Ectodermal cell (in vitro differentiated cells): Measurements from ENCODE around the gene DNAH17.

Experiments used
- H3K27ac ChIP-seq: 2 replicates; pipeline ENCODE4 v1.7.0; 2013; ENCODE audit warnings: mild to moderate bottlenecking, low read depth, low read length; ENCODE audit not compliant: insufficient read depth, poor library complexity, severe bottlenecking
- H3K27me3 ChIP-seq: 2 replicates; pipeline ENCODE4 v1.7.0; 2013; ENCODE audit warnings: mild to moderate bottlenecking, low read length; ENCODE audit not compliant: insufficient read depth, control insufficient read depth, poor library complexity, severe bottlenecking
- H3K36me3 ChIP-seq: one replicate; pipeline ENCODE4 v1.7.0; 2013; ENCODE audit warnings: low read length; ENCODE audit not compliant: control insufficient read depth, insufficient read depth
- H3K4me1 ChIP-seq: one replicate; pipeline ENCODE4 v1.7.0; 2013; ENCODE audit warnings: low read length; ENCODE audit not compliant: control insufficient read depth, insufficient read depth
- H3K4me3 ChIP-seq: 2 replicates; pipeline ENCODE4 v1.7.0; 2013; ENCODE audit warnings: low read depth, low read length, control low read depth; ENCODE audit not compliant: insufficient read depth
- H3K9me3 ChIP-seq: 2 replicates; pipeline ENCODE4 v1.7.0; 2013; ENCODE audit warnings: mild to moderate bottlenecking, low read length, moderate library complexity; ENCODE audit not compliant: control insufficient read depth
- WGBS, 2 experiments: methylation state at CpG; one replicate each; pipeline ENCODE4 v1.1.7; 2013; ENCODE audit warnings: missing lambda C conversion rate in 2 of 2; 5-methylcytosine and 5-hydroxymethylcytosine counted together

DNAH17 gene

DNA sequence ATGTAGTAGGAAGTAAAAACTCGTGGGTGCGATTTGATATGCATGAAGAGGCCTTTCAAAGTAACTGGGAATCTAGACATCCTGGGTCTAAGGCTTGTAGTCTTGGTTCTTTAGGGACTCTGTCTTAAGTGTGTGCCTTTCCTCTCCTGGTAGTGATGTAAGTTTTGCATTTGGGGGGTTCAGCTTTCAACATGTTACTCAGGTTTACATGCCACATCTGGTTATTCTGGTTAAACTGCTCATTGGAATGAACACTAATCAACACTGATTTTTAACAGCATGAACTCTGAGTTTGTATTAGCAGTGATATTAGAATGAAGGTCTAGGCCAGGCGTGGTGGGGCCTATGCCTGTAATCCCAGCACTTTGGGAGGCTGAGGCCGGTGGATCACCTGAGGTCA lies 183.6 kb downstream of the DNAH17 start:
- 95 to 98% methylated on average over 4 of the region's 4 CpGs for WGBS, 2 experiments
- Histone ChIP-seq H3K4me3 (no peak overlapping the region), H3K9me3 (no peaks in the 10 kb centered on the region), H3K36me3 (peaks cover 13% of the 10 kb centered on the region), H3K27ac (no peak overlapping the region), H3K4me1 (no peaks in the 10 kb centered on the region), H3K27me3 (no peaks in the 10 kb centered on the region)

DNA sequence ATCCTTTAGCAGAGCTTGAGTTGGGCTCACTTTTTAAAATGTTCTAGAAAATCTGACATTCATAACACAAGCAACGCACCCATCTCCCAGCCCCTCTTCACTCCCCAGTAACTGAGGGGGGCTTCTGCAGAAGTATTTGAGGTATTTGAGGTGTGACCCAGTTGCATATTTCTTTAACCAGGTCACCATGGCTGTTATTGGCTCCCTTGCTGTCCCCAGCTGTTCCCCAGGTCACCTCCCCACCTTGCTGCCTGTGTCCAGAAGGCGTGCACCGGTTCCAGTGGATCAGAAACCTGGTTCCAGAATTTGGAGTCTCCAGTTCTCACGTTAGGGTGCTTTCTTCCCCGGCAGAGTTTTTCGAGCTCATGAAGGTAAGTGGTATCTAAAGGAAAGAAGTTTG lies 184.9 kb downstream of the DNAH17 start:
- peaks cover 6% of the 10 kb centered on the region for H3K36me3 ChIP-seq
- H3K27ac ChIP-seq, result no peak overlapping the region
- WGBS, 2 experiments, result 93% methylated on average over 5 to 6 of the region's 6 CpGs
- H3K4me1 ChIP-seq, result no peaks in the 10 kb centered on the region
- no peaks in the 10 kb centered on the region for H3K9me3 ChIP-seq
- H3K4me3 ChIP-seq, result no peak overlapping the region
- H3K27me3 ChIP-seq, result no peaks in the 10 kb centered on the region

DNA sequence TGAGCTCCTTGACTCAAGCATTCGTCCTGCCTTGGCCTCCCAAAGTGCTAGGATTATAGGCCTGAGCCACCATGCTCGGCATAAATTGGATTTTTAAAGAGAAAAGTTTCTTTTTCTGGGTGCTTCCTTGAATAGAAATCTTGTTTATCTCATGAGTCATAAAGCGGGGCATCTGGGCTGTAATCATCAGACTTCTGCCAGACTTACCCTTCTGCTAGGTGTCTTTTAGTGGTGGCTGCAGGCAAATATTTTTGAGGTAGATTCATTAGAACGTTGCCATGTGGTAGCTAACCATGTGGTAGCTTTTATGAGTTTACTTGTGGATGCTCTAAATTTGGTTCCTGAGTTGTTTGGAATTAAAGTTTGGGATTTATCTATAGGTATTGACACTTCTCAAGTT lies 185.4 kb downstream of the DNAH17 start:
- H3K4me1 ChIP-seq, result no peaks in the 10 kb centered on the region
- 92 to 93% methylated on average over 4 of the region's 4 CpGs for WGBS, 2 experiments
- no peaks in the 10 kb centered on the region for H3K27me3 ChIP-seq
- H3K4me3 ChIP-seq, result no peak overlapping the region
- H3K27ac ChIP-seq, result no peak overlapping the region
- peaks cover 6% of the 10 kb centered on the region for H3K36me3 ChIP-seq
- no peaks in the 10 kb centered on the region for H3K9me3 ChIP-seq

GRCh38 chr17:78391051-78391431 lies 186.2 kb downstream of the DNAH17 start:
- Histone ChIP-seq H3K27ac (no peak overlapping the region), H3K36me3 (peaks cover 4% of the 10 kb centered on the region), H3K4me1 (peaks cover 4% of the 10 kb centered on the region), H3K27me3 (no peaks in the 10 kb centered on the region), H3K9me3 (no peaks in the 10 kb centered on the region), H3K4me3 (no peak overlapping the region)
- 89 to 95% methylated on average over 11 of the region's 11 CpGs for WGBS, 2 experiments

DNA sequence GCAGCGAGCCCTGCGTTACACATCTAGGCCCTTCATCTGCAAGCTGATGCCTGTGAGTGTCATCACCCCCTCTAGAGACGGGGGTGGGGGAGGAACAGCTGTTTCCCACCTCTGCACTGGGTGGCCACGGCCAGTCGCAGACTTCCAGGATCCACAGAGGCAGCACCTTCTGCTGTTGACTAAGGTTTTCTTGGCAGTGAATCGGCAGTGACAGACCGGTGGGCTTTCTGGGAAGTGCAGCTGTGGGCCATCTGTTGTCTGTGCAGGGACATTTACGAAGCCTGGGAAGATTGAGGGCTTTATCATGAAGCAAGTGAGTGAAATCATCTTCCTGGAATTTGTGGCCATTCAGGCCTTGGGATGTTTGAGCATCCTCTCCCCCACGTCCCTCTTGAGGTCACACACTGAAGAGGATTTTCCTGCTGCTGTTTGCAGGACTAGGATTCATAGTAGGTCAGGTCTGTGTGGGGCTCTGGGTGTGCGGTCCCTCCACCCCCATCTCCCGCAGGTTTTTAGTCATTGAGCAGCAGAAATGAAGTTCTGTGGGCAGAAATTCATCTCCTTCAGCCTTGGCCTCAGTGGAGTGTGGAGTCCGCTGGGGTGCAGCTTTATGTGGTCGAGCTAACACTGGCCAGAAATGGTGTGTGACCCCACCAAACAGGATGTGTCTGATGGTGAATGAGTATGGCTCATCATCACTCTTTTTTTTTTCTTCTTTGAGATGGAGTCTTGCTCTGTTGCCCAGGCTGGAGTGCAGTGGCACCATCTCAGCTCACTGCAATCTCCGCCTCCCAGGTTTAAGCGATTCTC lies 186.8 kb downstream of the DNAH17 start:
- no peaks in the 10 kb centered on the region for H3K36me3 ChIP-seq
- WGBS, 2 experiments, result 82 to 84% methylated on average over 15 of the region's 15 CpGs
- no peaks in the 10 kb centered on the region for H3K9me3 ChIP-seq
- H3K4me1 ChIP-seq, result peaks cover 9% of the 10 kb centered on the region
- H3K27me3 ChIP-seq, result no peaks in the 10 kb centered on the region
- H3K27ac ChIP-seq, result no peak overlapping the region
- H3K4me3 ChIP-seq, result no peak overlapping the region

GRCh38 chr17:78387977-78388941 lies 188.9 kb downstream of the DNAH17 start:
- Histone ChIP-seq H3K27ac (no peak overlapping the region), H3K36me3 (no peaks in the 10 kb centered on the region), H3K4me3 (no peak overlapping the region), H3K9me3 (no peaks in the 10 kb centered on the region), H3K4me1 (peaks cover 9% of the 10 kb centered on the region), H3K27me3 (no peaks in the 10 kb centered on the region)
- WGBS, 2 experiments, result 89 to 94% methylated on average over 10 of the region's 10 CpGs

GRCh38 chr17:78384479-78385175 lies 192.6 kb downstream of the DNAH17 start:
- WGBS, 2 experiments, result 95 to 96% methylated on average over 23 of the region's 23 CpGs
- no peaks in the 10 kb centered on the region for H3K36me3 ChIP-seq
- H3K27me3 ChIP-seq, result no peaks in the 10 kb centered on the region
- H3K4me1 ChIP-seq, result peaks cover 17% of the 10 kb centered on the region
- no peak overlapping the region for H3K4me3 ChIP-seq
- H3K27ac ChIP-seq, result no peak overlapping the region
- no peaks in the 10 kb centered on the region for H3K9me3 ChIP-seq

DNA sequence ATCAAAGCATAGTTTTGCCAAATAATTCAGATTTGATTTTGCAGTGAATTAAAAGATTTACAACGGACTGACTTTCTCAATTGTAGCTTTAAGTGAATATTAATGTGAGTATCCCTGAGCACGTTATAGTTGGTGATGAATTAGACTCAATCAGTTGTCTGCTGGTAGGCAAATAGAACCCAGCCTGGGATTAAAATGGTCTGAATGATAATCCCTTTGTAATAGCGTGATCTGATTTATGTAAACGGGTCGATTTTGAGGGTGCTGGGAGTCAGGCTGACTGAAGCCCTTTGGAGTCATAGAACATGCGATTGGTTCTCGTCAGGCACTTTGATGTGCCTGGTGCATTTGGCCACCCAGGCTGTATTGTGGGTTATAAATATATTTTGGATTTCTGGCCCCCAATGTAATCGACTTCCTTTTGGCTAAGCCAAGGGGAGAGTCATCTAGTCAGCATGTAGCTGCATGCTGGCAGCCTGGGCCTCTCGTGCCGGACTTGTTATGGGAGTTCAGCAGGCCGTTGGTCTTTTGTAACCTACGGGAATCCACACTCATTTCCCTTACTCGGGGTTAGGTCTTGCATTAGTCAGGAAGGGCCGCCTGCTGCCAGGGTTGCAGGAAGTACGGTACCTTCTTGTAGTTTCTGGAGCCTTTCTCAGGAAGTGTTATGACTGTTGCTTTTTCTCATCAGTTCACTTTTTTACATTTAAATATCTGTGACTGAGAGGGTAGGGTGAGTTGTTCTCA lies 193.3 kb downstream of the DNAH17 start:
- Histone ChIP-seq H3K27me3 (no peaks in the 10 kb centered on the region), H3K36me3 (no peaks in the 10 kb centered on the region), H3K9me3 (no peaks in the 10 kb centered on the region), H3K4me1 (peaks cover 23% of the 10 kb centered on the region), H3K4me3 (no peak overlapping the region), H3K27ac (no peak overlapping the region)
- WGBS, 2 experiments, result 87 to 90% methylated on average over 15 of the region's 15 CpGs

DNA sequence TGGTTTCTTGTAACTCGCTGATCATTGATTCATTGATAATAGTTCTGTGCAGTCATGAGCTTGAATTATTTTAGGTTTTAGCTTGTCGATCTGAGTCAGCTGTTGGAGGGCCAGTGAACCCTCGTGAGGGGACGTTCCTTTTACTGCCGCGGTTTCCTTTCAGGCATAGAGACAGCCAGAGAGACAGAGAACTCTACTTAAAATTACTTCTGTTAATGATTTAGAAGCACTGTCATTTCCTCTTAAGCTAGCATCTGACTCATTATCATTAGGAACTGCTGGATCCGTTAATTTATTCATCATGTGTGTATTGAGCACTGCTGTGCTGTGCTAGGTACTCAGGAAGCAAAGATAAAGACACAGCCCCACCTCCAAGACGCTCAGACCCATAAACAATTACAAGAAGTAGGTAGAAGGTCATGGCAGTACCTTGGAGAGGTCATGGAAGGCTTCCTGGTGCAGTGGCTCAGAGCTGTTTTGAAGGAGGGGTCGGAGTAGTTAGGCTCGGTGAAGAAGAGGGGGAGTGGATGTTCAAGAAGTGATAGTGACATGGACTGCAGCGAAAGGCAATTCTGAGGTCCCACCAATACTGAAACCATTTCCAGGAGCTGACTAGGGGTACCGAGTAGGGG lies 195.5 kb downstream of the DNAH17 start:
- Histone ChIP-seq H3K27me3 (no peaks in the 10 kb centered on the region), H3K4me1 (peaks cover 23% of the 10 kb centered on the region), H3K4me3 (no peak overlapping the region), H3K27ac (no peak overlapping the region), H3K36me3 (no peaks in the 10 kb centered on the region), H3K9me3 (no peaks in the 10 kb centered on the region)
- WGBS, 2 experiments, result 62 to 71% methylated on average over 12 of the region's 12 CpGs
